KMS-11 (cell line): ENCODE data around the gene ZMAT5.

Source experiments
- H2AFZ ChIP-seq: fragments of 200-600 bp; sonication (generic); 2 replicates; pipeline ENCODE4 v1.6.1; 2016; ENCODE audit warnings: antibody characterized with exemption, mixed run types, low read depth
- H3K27ac ChIP-seq: fragments of 200-600 bp; sonication (generic); 2 replicates; pipeline ENCODE4 v1.6.1; 2016; ENCODE audit warnings: mild to moderate bottlenecking, mixed run types
- H3K27me3 ChIP-seq: fragments of 200-600 bp; sonication (generic); 2 replicates; pipeline ENCODE4 v1.6.1; 2017; ENCODE audit warnings: mild to moderate bottlenecking, low read depth, mixed run types, moderate library complexity; ENCODE audit not compliant: insufficient read depth
- H3K36me3 ChIP-seq: fragments of 200-600 bp; sonication (generic); 2 replicates; pipeline ENCODE4 v1.6.1; 2017; ENCODE audit warnings: mild to moderate bottlenecking, mixed run types; ENCODE audit not compliant: insufficient read depth
- H3K4me1 ChIP-seq: fragments of 200-600 bp; sonication (generic); 2 replicates; pipeline ENCODE4 v1.6.1; 2016; ENCODE audit warnings: mild to moderate bottlenecking, low read depth, mixed run types; ENCODE audit not compliant: poor library complexity, severe bottlenecking
- H3K4me2 ChIP-seq: fragments of 200-600 bp; sonication (generic); 2 replicates; pipeline ENCODE4 v1.7.0; 2016; ENCODE audit warnings: mild to moderate bottlenecking, mixed run types
- H3K4me3 ChIP-seq: fragments of 200-600 bp; sonication (generic); IDR thresholded peaks from 2 replicates; pipeline ENCODE4 v1.6.1; 2017; ENCODE audit warnings: low read depth, low read length, mixed read lengths; ENCODE audit not compliant: insufficient read depth
- H3K79me2 ChIP-seq: fragments of 200-600 bp; sonication (generic); 2 replicates; pipeline ENCODE4 v1.6.1; 2016; ENCODE audit warnings: low read depth, mixed run types; ENCODE audit not compliant: insufficient read depth
- H3K9ac ChIP-seq: fragments of 200-600 bp; sonication (generic); 2 replicates; pipeline ENCODE4 v1.6.1; 2016; ENCODE audit warnings: mild to moderate bottlenecking, mixed run types
- H4K20me1 ChIP-seq: fragments of 200-600 bp; sonication (generic); 2 replicates; pipeline ENCODE4 v1.6.1; 2016; ENCODE audit warnings: mild to moderate bottlenecking, mixed run types; ENCODE audit not compliant: insufficient read depth
- TF ChIP-seq, protein P1 (sequence below): fragments of 200-600 bp; sonication (generic); conservative IDR thresholded peaks from 2 replicates; pipeline ENCODE4 v1.6.1; 2017; ENCODE audit warnings: low read depth, mild to moderate bottlenecking, antibody characterized with exemption, low read length, moderate library complexity, mixed read lengths

ZMAT5 gene

DNA sequence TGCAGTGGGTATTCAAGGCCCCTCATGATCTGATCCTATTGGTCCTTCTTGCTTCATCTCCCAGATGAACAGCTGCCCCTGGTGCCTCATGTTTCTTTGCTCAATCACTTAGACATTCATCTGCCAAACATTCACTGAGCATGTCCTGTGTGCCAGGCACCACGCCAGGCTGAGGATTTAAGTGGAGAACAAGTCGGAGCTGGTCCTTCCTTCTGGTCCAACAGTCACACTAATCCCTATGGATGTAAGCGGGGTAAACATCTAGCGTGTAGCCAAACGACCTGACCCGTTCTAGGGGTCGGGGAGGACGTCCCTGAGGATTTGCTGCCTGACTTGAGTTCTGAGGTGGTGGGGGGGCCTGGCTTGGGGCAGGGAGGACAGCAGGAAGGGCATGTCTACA lies 21.9 kb downstream of the ZMAT5 start:
- H3K27ac ChIP-seq, result no peak overlapping the region

GRCh38 chr22:29742326-29742725 lies 24.5 kb downstream of the ZMAT5 start:
- TF ChIP-seq, protein P1, sequence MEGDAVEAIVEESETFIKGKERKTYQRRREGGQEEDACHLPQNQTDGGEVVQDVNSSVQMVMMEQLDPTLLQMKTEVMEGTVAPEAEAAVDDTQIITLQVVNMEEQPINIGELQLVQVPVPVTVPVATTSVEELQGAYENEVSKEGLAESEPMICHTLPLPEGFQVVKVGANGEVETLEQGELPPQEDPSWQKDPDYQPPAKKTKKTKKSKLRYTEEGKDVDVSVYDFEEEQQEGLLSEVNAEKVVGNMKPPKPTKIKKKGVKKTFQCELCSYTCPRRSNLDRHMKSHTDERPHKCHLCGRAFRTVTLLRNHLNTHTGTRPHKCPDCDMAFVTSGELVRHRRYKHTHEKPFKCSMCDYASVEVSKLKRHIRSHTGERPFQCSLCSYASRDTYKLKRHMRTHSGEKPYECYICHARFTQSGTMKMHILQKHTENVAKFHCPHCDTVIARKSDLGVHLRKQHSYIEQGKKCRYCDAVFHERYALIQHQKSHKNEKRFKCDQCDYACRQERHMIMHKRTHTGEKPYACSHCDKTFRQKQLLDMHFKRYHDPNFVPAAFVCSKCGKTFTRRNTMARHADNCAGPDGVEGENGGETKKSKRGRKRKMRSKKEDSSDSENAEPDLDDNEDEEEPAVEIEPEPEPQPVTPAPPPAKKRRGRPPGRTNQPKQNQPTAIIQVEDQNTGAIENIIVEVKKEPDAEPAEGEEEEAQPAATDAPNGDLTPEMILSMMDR, result no peak
- no peaks in the 10 kb centered on the region for H3K36me3 ChIP-seq

More for the DNA sequence above, 21.9 kb downstream of the ZMAT5 start:
- Histone ChIP-seq H3K79me2 (no peaks in the 10 kb centered on the region), H3K4me3 (no peak overlapping the region), H3K4me1 (no peaks in the 10 kb centered on the region), H3K9ac (no peak overlapping the region), H3K4me2 (no peak overlapping the region), H3K36me3 (no peaks in the 10 kb centered on the region), H3K27me3 (no peaks in the 10 kb centered on the region), H4K20me1 (no peaks in the 10 kb centered on the region), H2AFZ (no peak overlapping the region)
- TF ChIP-seq, protein P1, result no peak

DNA sequence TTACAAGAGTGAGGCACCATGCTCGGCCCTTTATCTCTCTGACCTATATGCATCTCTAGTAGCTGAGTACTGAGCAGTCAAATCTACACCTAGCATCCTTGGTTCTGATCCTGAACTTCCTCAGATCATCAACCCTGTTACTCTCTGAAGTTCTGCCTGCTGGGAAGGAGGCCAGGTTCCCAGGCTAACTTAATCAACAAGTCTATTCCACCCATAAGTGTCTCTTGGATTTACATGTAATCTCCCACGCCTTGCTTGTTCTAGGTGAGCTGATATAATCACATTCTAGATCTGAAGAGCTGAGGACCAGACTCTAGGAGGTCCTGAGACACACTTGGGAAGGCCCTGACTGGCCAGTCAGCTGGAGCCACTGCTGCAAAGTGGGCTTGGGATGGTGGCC lies 24.9 kb downstream of the ZMAT5 start:
- Histone ChIP-seq H3K27me3 (no peaks in the 10 kb centered on the region), H3K36me3 (no peaks in the 10 kb centered on the region), H3K4me1 (no peaks in the 10 kb centered on the region), H3K27ac (no peak overlapping the region), H3K79me2 (no peaks in the 10 kb centered on the region), H2AFZ (no peak overlapping the region), H3K4me3 (no peak overlapping the region), H3K4me2 (no peak overlapping the region), H4K20me1 (no peaks in the 10 kb centered on the region), H3K9ac (no peak overlapping the region)
- TF ChIP-seq, protein P1, result no peak

More at GRCh38 chr22:29742326-29742725, 24.5 kb downstream of the ZMAT5 start:
- Histone ChIP-seq H3K27ac (no peak overlapping the region), H4K20me1 (no peaks in the 10 kb centered on the region), H3K27me3 (no peaks in the 10 kb centered on the region), H3K79me2 (no peaks in the 10 kb centered on the region), H3K4me3 (no peak overlapping the region), H3K4me1 (no peaks in the 10 kb centered on the region), H3K4me2 (no peak overlapping the region), H2AFZ (no peak overlapping the region), H3K9ac (no peak overlapping the region)

GRCh38 chr22:29740216-29740615 lies 26.6 kb downstream of the ZMAT5 start:
- Histone ChIP-seq H3K27me3 (no peaks in the 10 kb centered on the region), H3K9ac (no peak overlapping the region), H3K4me1 (no peaks in the 10 kb centered on the region), H3K79me2 (no peaks in the 10 kb centered on the region), H3K36me3 (no peaks in the 10 kb centered on the region), H3K4me3 (no peak overlapping the region), H4K20me1 (no peaks in the 10 kb centered on the region), H2AFZ (no peak overlapping the region), H3K27ac (no peak overlapping the region), H3K4me2 (no peak overlapping the region)
- TF ChIP-seq, protein P1, result no peak
